ENCODE results near the gene YOD1.

- no peak for TF ChIP-seq CTCF (IDR thresholded peaks at IDR 0.05)
- no peak for TF ChIP-seq POLR2A (IDR thresholded peaks at IDR 0.05)
Measured at GRCh38 chr1:207071426-207071825, 20.4 kb upstream of the YOD1 start.

Measured in esophagus squamous epithelium (tissue), 4 donors.